ENCODE data around the gene TRPV6.

The TRPV6 gene

DNA sequence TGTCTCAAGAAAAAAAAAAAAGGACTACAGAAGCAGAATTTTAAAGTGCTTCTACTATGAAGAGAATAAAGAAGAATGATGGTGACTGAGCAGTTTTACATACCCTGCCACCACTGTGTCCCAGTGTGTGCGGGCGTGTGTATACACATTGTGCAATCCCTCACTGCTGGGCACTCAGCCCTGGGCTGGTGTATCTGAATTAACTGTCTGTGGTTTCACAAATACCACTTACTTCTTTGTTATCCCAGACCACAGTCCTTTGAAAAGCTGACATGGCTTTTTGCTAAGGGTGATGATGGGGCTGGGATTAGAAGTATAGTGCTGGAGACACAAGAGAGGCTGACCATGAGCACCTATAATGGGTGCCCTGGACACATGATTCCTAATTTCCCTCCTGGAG lies 21.1 kb upstream of the TRPV6 start:
- no peak for DNase-seq

DNA sequence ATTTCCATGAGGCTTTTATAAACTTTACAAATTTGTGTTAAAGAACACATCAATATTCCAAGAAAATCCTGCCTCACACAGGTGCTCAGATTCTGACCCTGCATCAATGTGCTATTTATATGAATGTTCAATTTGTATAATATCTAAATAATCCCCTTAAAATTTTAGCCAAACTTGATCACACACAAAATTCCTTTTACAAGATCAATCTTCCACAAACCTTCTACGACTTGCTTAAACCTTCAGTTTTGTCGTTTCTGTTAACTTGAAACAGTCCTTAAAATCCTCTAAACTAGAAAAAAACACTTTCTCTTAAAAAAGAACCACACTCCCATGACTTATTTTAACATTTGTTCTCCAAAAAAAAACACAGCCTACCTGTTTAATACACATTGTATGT lies 20.2 kb upstream of the TRPV6 start:
- DNase-seq, result no peak

DNA sequence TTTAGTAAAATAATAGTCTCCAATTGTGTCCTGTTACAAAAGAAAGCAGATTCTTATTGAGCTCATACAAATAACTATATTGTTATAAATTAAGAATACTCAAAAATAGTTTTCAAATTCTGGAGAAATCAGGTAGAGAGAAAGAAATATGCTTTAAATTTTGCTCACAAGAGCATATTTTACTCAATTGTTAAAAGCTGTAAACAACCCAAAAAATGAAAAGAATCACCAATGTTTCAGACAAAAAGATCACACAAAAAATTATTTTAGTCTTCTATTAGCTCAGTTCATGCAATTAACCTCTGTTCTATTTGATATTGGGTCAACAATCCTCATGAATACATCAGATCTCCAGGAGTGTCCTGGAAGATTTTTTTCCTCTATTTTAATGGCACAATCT lies 18.6 kb upstream of the TRPV6 start:
- no peak for DNase-seq

DNA sequence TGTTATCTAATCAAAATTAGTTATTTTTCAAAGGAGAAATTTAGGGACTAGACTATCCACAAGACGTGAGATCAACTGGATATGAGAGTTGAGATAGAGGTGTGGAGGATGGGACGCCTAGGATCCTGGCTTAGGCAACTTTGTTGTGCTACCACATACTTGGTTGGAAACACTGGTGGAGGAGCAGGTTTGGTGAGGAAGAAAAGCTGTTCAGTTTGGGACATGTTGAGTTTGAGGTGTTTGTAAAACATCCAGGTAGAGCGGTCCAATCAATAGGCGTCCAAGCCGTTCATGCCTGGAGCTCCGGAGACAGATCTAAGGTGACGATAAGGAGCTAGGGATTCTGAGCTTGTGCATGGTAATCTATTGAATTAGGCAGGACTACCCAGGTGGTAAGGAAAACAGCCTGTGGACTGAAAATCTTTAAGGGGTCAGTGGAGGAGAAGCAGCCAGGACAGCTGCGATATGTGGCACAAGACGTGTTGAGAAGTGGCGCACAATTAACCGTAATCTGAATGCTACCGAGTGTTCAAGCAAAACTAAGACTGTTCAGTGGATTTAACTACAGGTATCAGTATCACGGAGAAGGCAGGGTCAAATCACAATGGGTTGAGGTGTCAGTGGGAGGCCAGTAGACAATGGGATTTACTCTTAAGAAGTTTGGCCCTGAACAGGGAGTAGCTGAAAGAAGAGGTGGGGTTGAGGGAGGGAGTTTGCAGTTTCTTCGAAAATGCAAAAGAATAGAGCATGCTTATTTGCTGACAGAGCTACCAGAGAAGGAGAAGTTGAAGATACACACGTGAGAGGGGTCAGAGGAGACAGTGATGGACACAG lies 16.1 kb upstream of the TRPV6 start:
- DNase-seq, result no peak

DNA sequence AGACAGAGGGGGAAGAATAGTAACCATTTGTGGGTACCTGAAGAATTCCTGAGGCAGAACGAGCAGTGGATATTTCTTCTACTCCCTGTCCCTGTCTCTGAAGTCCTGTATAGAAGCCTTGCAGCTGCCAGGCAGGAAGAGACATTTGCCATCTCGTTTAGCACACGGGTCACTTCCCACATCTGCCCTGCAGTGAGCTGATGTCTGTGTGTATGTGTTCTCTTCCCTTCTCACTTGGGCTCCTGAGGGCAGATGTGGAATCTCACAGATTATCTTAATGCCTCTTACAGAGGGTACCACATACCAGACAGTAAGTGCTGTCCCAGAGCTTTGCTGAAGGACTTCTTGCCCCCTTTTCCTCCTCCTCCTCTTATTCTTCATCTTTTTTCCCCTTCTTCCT lies 14.1 kb upstream of the TRPV6 start:
- DNase-seq, result no peak

DNA sequence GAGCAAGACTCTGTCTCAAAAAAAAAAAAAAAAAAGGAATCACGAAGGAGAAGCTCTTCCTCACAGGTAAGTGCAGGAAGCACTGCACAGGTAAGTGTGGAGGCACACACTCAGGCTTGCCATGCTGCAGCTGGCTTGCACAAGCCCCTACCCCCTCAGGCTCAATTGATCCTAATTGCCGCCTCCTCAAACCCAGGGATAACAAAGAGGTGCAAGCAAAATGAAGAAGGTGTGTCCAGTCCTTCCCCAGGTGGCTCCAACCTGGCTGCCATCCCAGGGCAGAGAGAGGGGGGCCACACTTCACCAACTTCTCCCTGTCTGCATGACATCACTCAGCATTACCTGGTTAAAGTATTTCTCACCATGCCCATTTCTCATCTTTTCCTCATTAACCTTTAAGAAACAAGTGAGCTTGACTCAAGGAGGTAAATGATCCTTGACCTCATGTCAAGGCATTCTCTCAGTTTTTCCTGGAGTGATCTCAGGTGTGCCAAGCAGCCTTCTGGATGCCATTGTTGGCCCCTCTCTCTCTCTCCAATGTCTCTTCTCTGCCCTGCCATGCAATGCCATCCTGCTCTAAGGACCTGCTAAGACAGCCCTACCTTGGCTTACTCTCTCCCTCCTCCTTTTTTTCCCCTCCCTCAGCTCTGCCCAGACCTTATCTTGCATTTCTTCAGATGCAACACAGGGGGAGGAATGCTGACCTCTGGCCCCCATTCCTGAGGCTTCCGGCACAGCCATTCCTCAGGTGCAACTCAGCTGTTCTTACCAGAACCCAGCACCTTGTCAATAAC lies 13.0 kb upstream of the TRPV6 start:
- DNase-seq, result no peak

DNA sequence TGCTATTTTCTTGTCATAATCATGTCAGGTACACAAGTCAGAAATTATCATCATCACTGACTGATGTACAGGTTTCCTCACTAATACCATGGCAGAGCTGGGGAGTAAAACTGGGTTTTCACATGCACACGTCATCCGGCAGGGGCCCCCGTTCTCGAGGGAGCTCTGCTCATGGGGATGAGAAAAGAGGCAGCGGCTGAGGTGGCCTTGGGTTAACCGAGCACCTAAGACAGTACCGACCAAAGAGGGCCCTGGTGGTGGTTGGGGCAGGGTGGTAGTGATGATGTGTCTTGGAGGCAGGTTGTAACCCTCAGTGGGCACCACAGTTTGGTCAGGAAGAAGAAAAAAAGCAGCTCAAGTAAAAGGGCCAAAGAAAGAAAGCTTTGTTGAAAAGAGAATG lies 12.1 kb upstream of the TRPV6 start:
- DNase-seq, result no peak

DNA sequence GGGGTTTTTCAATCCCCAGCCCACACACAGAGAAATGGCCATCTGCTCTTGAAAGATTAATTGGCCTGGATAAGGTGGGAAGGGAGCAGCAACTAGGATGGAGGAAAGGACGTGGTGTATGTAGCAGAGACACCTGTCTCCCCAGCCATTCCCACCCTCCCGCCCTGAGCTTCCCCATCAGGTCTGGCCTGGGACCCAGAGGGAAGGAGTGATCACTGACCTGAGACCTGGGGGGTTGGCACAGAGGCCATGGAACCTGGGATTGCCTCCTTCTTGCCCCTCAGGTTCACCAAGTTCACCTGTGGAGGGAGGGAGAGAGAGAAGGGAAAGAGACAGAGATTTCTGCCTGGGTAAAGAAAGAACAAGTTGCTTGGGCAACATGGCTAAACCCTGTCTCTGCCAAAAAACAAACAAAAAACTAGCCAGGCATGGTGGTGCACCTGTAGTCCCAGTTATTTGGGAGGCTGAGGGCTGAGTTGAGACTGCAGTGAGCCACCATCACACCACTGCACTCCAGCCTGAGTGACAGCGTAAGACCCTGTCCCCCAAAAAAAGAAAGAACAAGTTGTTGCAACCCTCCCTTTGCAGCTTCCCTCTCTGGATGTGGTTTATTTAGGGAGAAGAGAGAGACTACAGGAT lies 11.3 kb upstream of the TRPV6 start:
- DNase-seq, result no peak

DNA sequence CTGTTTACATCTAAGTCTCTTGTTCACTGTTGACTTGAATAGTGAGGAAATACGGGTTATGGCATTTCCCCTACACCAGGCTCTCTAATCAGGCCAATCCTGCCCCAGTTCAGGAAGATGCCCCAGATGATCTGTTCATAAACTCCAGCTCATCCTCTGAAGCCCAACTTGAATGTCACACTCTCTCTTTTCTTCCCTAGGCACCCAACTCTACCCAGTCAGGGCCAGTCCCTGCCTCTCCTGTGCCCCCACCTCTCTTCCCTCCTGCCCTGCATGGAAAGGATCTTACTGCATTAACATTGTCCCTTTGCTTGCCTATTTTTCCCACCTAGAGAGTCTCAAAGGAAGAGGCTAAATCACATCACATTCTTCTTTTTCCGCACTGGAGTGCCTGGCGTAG lies 10.6 kb upstream of the TRPV6 start:
- no peak for DNase-seq

DNA sequence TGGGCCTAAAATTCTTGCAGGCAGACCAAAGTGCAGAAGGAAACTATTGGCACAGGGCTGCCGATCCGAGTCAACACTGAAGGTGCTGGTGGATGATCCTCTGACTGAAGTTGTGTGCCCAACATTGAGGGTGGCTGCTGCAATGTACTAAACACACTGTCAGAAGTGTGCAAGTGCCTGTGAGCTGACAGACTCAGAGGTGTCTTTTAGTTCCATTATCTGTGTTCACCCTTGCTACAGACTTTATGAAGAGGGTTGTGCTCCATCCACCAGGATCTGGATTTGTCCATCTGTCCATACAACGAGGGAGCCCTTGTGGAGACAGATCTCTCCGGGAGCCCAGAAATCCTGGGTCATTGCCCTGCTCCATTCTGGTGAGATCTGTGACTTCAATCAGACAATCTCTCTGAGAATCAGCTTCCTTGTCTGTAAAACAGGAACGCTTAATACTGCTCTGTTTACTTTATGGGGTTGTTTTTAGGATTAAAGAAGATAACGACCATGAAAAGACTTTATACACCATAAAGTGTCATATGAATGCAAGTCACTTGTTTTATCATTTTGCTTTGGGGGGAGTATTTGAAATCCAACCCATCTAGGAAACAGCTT lies 9.5 kb upstream of the TRPV6 start:
- DNase-seq, result no peak

DNA sequence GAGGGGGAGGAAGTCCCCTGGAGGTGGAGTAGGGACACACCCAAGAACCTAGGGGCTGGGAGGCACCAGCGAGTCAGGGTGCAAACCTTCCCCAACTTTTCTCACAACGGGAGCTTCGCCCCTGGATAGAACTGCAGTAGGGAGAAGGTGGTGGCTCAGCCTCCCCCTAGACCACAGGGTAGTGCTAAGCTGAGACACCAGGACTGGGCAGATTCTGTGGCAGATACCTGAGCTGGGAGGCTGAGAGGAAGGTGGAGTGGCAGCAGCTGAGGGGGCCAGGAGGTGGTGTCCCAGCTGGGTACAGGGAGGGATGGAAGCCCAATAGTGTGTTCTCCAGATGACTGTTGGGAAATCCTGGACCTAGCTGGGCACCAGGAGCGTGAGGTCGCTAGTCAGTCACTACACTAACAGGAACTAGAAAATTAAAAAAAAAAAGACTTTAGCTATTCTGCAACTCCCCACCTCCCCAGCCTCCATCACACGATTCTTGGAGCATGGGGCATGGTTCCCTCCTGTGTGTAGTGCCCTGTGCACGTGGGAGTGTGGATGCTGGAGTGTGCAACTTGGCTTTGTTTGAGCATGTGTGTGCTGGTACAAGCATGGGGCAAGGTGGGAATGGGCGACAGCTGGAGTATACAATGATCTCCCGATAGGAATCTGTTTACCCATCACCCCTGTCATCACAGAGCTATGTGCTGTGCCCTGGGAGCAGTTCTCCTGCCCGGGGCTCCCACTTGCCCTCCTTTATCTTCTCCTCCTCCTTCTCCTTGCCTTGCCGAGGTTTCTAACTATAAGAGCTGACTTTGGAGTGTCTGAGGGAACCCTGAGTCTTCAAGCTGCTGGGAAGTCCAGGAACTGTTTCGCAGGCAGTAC lies 8.8 kb upstream of the TRPV6 start:
- no peak for DNase-seq

DNA sequence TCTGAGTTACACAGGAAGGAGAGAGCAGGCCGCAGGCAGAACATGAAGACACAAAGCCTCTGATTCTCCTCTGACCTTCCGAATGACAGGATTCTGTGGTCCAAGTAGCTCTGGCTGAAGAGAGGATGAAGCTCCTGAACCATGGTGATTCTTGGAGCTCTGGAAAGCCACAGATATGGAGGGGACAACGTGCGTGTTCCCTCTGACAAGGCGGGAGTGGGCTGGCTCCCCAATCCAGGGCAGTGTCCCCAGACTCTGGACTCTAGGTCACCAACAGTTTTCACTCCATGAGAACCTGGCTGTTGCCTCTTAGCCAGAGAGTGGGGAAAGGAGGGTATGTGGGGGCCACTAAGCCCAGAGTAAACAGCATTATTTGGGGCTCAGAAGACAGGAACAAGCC lies 7.4 kb upstream of the TRPV6 start:
- DNase-seq, result no peak

DNA sequence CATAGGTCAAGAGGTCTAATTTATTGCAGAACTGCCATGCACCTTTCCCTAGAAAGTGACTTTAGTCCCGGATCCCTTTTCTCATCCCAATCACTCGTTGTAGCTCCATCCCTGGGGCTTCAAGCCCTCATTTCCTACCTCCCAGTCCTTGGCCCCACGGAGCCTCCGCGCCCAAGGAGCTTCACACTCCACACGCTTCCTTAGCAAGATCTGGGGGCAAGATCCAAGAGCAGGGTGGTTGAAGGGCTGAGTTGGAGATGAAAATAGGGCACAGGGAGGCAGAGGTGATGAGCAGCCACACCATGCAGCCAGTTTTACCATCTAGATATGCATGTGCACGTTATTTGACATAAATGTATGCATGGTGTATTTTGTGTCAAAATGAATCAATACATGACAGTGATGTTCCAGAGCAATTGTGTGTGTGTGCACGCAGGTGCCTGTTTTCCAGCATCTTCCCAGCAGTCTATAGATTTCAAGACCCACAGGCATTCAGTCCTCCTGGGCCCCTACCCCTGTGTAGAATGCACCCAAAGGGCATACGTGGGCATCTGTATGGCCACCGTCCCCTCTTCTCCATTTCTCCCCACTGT lies 6.0 kb upstream of the TRPV6 start:
- no peak for DNase-seq

DNA sequence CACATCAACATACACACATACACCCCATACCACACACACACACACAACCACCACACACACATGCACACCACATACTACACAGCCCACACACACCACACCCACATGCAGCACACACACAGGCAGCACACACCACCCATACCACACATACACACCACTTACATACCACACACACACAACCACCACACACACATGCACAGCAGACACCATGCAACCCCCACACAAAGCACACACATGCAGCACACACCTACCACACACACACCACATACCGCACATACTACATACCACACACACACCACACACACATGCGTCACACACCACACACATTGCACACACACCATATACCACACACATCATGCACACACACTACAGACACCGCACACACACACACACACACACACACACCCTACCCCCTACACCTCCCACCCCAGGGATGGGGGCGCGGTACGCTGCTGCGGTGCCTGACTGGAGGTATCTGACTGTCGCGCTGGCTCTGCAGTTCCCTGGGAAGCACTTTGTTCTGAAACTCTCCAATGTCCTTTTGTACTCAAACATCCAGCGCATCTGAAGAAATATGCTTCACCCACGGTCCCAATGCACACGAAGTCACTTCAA lies 5.4 kb upstream of the TRPV6 start:
- DNase-seq, result no peak

DNA sequence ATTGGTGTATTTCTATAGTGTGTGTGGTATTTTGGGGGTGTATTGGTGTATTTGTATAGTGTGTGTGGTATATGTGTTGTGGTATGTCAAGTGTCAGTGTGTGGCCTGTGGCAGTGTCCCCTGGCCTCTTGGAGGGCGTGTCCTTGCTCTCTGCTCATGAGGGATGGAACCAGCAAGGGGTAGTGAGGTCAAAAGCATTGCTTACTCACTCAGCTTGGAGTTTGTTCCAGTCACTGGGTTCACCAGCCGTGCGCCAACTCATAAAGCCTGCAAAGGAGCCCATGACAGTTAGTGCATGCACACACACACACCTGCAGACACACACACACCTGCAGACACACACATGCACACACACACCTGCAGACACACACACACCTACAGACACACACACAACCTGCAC lies 4.3 kb upstream of the TRPV6 start:
- DNase-seq, result no peak

DNA sequence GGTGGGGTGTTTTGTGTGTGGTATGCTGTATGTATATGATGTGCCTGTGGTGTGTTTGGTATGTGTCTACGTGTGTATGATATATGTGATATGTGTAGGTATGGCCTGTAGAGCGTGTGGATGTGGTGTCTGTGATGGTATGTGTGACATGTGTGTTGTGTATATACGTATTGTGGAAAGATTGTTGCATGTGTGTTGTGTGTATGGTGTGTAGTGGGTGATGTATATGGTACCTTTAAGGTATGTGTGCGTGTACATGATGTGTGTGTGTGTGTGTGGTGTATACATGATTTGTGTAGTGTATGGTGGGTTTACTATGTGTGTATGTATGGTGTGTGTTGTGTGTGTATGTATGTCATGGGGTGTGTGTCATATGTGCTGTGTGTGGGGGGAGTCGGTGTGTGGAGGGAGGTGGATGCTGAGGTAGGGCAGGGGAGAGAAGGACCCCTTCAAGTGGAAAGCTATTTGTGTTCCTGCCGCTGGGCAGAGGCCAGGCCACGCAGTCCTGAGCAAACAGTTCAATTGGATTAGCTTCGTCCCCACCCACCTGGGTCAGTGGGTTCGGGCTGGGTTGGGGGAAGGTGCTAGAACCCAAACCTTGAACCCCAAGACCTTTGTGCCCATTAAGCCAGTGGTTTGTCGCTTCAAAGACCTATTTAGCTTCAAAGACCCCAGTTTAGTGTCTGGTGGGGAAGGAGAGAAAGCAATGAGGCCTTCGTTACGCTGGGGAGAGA lies 1.9 kb upstream of the TRPV6 start:
- no peak for DNase-seq

DNA sequence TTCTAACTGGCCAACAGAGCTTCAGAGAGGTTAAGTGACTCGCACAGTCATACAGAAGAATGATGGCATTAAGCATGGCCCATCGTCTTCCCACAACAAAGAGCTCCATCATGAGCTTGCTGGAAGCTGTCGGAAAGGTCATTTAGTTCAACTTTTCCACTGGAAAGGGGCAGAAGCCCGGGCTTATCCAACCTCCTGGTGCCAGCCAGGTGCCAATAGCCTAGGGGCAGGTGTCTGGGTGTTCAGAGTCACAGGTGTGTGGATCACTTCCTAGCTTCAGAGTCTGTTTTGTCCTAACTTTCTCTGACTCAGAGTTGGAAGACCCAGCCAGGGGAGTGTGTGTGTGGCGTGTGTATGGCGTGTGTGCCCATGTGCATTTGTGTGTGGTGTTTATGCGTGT lies 1.3 kb upstream of the TRPV6 start:
- DNase-seq, result no peak

DNA sequence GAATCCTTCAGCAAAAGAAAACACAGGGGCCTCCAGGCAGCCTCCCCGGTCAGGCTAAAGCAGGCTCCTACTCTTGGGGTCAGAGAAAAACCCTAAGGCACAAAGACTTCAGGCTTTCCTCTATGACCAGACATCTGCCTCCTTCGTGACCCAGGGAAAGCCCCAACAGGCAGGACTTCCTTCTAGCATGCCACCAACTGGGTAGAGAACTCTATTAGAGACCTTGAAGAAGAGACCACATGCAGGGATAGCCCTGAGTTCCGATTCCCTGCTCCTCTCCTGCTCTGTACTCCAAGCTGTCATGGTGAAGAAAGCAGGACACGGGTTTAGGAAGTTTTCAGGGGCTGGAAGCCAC lies 1.3 kb downstream of the TRPV6 start:
- no peak for DNase-seq

DNA sequence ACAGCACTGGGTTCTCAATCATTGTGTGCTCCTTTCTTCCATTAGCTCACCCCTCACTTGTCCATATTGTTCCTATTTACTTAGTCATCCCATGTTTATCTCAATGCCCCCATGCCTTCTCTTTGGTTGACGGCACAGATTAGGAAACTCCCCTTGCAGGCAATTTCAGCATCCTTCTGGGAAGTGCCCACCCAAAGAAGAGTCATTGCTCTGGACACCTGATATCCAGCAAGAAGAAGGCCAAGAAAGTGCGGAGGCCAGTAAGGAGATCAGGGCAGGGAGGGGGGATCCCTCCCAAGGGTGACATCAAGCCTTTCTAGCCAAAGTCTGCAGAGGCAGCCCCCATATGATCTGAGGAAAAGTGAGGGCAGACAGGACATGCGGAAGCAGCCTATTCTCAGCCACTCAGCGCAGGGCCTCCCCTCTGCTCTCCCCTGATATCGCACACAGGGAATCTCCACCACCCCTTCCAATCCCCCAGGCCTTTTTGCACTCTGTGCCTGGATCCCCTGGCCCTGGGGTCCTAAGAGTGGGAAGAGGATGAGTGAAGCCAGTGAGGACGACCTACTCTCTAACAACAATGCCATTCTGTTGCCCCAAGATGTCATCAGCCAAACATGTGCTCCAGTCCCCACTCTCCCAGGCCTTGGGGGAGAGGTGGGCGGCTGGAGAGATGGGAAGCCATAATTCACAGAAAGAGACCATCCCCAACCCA lies 1.8 kb downstream of the TRPV6 start:
- no peak for DNase-seq

DNA sequence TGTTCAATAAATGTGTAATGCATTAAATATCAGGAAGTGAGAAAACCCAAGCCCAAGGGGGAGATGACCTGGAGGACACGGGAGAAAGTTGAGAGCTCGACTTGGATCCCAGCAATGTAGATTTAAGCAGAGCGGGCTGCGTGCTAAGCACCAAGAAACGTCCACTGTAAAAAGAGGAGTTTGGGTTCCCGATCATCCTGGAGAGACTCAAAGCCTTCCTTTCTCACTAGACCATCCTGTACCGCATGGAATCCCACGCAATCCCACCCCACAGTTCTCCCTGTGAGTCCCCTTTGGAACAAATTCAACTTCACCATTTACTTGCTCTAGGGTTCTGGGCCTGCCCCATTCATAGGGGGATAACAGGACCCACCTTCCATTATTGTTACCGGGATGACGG lies 2.4 kb downstream of the TRPV6 start:
- no peak for DNase-seq

DNA sequence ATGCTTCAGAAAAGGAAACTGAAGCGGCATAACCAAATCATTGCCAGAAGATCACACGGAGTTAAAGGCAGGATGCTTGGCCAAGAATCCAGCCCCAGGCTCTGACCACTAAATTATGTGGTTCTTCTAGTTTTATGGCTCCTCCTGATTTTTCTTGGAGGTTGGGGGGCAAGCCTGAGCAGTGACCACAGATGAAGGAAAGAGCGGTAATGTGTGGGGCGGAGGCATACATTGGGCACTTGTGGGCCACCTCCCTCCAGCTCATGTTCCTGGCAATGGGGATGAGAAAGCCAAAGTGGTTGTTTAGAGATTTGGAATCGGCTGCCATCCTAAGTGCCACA lies 3.2 kb downstream of the TRPV6 start:
- no peak for DNase-seq

All from CD4-positive, alpha-beta T cell treated with Interleukin-21 for 1 hour (primary cell).